Neural cell (in vitro differentiated cells): Measurements from ENCODE around the gene PTPRN2. TPM values are rescaled to one million over a fixed set of nuclear protein-coding genes. Genes with fewer than 3 reads are reported as not detected.

Experiments used
- H2AFZ ChIP-seq: fragments of 200-600, 300-800 bp; sonication (generic), shearing (Covaris generic); 2 replicates; pipeline ENCODE4 v1.6.0; 2014; ENCODE audit warnings: low read depth, mild to moderate bottlenecking, antibody characterized with exemption, low read length, moderate library complexity
- H3F3A ChIP-seq: fragments of 200-600 bp; shearing (Covaris generic); 2 replicates; pipeline ENCODE4 v1.6.1; 2016; ENCODE audit warnings: mild to moderate bottlenecking, moderate library complexity, mixed read lengths, antibody characterized with exemption, low read length; ENCODE audit not compliant: insufficient read depth, poor library complexity, severe bottlenecking
- H3K27ac ChIP-seq: fragments of 200-600, 300-800 bp; sonication (generic), shearing (Covaris generic); 2 replicates; pipeline ENCODE4 v1.5.1; 2014; ENCODE audit warnings: mild to moderate bottlenecking, low read length, moderate library complexity
- H3K27me3 ChIP-seq: fragments of 300-800, 200-600 bp; sonication (generic), shearing (Covaris generic); 2 replicates; pipeline ENCODE4 v1.6.0; 2014; ENCODE audit warnings: mild to moderate bottlenecking, low read depth, low read length, moderate library complexity; ENCODE audit not compliant: insufficient read depth
- H3K36me3 ChIP-seq: fragments of 300-800, 200-600 bp; sonication (generic), shearing (Covaris generic); 2 replicates; pipeline ENCODE4 v1.5.1; 2014; ENCODE audit warnings: mild to moderate bottlenecking, antibody characterized with exemption, low read length, moderate library complexity; ENCODE audit not compliant: insufficient read depth
- H3K4me2 ChIP-seq: fragments of 300-800, 200-600 bp; sonication (generic), shearing (Covaris generic); 2 replicates; pipeline ENCODE4 v1.6.0; 2014; ENCODE audit warnings: mild to moderate bottlenecking, low read length
- H3K4me3 ChIP-seq: fragments of 300-800, 200-600 bp; sonication (generic), shearing (Covaris generic); 2 replicates; pipeline ENCODE4 v1.5.1; 2014; ENCODE audit warnings: mild to moderate bottlenecking, low read length, moderate library complexity
- H3K79me2 ChIP-seq: fragments of 200-600 bp; shearing (Covaris generic); replicated peaks from 2 replicates; pipeline ENCODE4 v1.6.0; 2014; ENCODE audit warnings: mild to moderate bottlenecking, low read length, moderate library complexity; ENCODE audit not compliant: insufficient read depth
- H3K9ac ChIP-seq: fragments of 300-800, 200-600 bp; sonication (generic), shearing (Covaris generic); 2 replicates; pipeline ENCODE4 v1.6.1; 2016; ENCODE audit warnings: mild to moderate bottlenecking, low read length, mixed read lengths
- H3K9me2 ChIP-seq: fragments of 200-600 bp; shearing (Covaris generic); 2 replicates; pipeline ENCODE4 v1.6.1; 2016; ENCODE audit warnings: mild to moderate bottlenecking, low read length, mixed read lengths; ENCODE audit not compliant: insufficient read depth
- H3K9me3 ChIP-seq: fragments of 200-600, 300-800 bp; sonication (generic), shearing (Covaris generic); 2 replicates; pipeline ENCODE4 v1.6.1; 2016; ENCODE audit warnings: mild to moderate bottlenecking, mixed run types, low read length, moderate library complexity, mixed read lengths
- H4K20me1 ChIP-seq: fragments of 200-600 bp; shearing (Covaris generic); 2 replicates; pipeline ENCODE4 v1.6.1; 2016; ENCODE audit warnings: mild to moderate bottlenecking, mixed run types; ENCODE audit not compliant: insufficient read depth
- EP300 ChIP-seq: fragments of 450-650 bp; conservative IDR thresholded peaks from 2 replicates; pipeline ENCODE4 v1.6.1; 2014; ENCODE audit warnings: antibody characterized with exemption, mild to moderate bottlenecking, moderate library complexity; ENCODE audit not compliant: poor library complexity, severe bottlenecking
- EZH2 ChIP-seq: fragments of 200-600, 300-800 bp; shearing (Covaris generic), sonication (generic); IDR thresholded peaks from 2 replicates; pipeline ENCODE4 v1.6.1; 2014; ENCODE audit warnings: antibody characterized with exemption, low read length, borderline replicate concordance, mild to moderate bottlenecking; ENCODE audit not compliant: insufficient read depth, poor library complexity, severe bottlenecking
- MXI1 ChIP-seq: fragments of 450-650 bp; conservative IDR thresholded peaks from 2 replicates; pipeline ENCODE4 v1.6.1; 2014; ENCODE audit warnings: antibody characterized with exemption, mild to moderate bottlenecking; ENCODE audit not compliant: poor library complexity, severe bottlenecking
- POLR2AphosphoS5 ChIP-seq: IDR thresholded peaks from 2 replicates; pipeline ENCODE4 v1.6.1; 2012
- RAD21 ChIP-seq: fragments of 450-650 bp; conservative IDR thresholded peaks from 2 replicates; pipeline ENCODE4 v1.6.1; 2014; ENCODE audit warnings: antibody characterized with exemption, mild to moderate bottlenecking, moderate library complexity
- SMC3 ChIP-seq: fragments of 450-650 bp; conservative IDR thresholded peaks from 2 replicates; pipeline ENCODE4 v1.6.1; 2014; ENCODE audit warnings: antibody characterized with exemption, mild to moderate bottlenecking, moderate library complexity; ENCODE audit not compliant: poor library complexity
- TAF1 ChIP-seq: IDR thresholded peaks from 2 replicates; pipeline ENCODE4 v1.6.1; 2012; ENCODE audit warnings: low read depth
- polyA plus RNA-seq: library from polyadenylated mRNA; depleted of rRNA; stranded (reverse); fragments of >200 nt; gene quantifications from 2 replicates; pipeline ENCODE4 v1.2.3, GENCODE V29; 2014
- TF ChIP-seq, protein P1 (sequence below): IDR thresholded peaks from 2 replicates; pipeline ENCODE4 v1.6.1; 2012; ENCODE audit warnings: borderline replicate concordance
- TF ChIP-seq, protein P2 (sequence below): fragments of 450-650 bp; IDR thresholded peaks from 2 replicates; pipeline ENCODE4 v1.5.1; 2014; ENCODE audit warnings: antibody characterized with exemption, mild to moderate bottlenecking, moderate library complexity; ENCODE audit not compliant: poor library complexity, severe bottlenecking

Gene PTPRN2
- polyA plus RNA-seq, 1 donor from 2014 or later = 31.0 TPM

DNA sequence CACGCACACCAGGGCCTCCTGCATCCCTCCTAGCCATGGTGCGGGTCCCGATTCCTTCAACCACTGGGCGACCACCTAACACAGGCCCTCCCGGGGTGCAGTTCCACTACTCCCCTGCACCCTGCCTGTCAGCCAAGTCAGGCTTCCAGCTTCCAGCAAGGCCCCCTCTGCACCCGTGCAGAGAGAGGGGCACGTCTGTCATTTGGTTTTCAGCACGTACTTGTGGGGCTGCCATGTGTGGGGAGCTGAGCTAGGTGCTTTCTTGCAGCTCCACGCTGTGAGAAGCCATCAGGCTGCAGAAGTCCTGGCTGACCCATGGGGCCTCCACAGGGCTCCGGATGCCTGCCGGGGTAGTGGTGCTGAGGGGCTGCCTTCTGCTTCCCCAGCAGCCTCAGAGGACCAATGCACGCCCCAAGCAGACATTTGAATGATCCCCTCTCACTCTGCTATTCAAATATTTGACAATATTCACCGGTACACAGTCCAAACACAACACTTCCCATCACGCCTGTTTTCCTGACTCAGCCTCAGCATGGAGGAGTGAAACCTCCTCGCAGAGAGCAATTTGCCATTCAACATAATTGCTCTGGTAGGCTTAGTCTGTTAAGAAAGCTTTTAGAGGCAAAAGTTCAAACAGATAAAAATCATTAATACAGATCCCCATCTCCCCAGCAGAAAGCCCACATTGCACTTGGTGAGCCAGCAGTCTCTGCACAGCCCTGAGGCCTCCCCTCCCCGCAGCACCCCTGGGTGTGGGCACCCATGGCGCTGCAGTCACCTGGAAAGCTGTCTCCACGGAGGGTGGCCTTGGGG is 449.9 kb downstream of the PTPRN2 start:
- H2AFZ ChIP-seq = no peak overlapping the region
- H3K9ac ChIP-seq = no peak overlapping the region
- no peaks in the 10 kb centered on the region for H4K20me1 ChIP-seq
- no peaks in the 10 kb centered on the region for H3K27me3 ChIP-seq
- H3K4me3 ChIP-seq = peak overlapping the region; percentile 44
- no peaks in the 10 kb centered on the region for H3K9me3 ChIP-seq
- peaks cover 6% of the 10 kb centered on the region for H3K36me3 ChIP-seq
- H3K4me2 ChIP-seq = peak overlapping the region; percentile 25
- no peaks in the 10 kb centered on the region for H3K79me2 ChIP-seq
- no peaks in the 10 kb centered on the region for H3K9me2 ChIP-seq
- H3F3A ChIP-seq = no peaks in the 10 kb centered on the region
- TF ChIP-seq RAD21 = peak; percentile 29
- TF ChIP-seq SMC3 = peak; percentile 48
- TF ChIP-seq EP300 = peak; percentile 81
- TF ChIP-seq, protein P1, sequence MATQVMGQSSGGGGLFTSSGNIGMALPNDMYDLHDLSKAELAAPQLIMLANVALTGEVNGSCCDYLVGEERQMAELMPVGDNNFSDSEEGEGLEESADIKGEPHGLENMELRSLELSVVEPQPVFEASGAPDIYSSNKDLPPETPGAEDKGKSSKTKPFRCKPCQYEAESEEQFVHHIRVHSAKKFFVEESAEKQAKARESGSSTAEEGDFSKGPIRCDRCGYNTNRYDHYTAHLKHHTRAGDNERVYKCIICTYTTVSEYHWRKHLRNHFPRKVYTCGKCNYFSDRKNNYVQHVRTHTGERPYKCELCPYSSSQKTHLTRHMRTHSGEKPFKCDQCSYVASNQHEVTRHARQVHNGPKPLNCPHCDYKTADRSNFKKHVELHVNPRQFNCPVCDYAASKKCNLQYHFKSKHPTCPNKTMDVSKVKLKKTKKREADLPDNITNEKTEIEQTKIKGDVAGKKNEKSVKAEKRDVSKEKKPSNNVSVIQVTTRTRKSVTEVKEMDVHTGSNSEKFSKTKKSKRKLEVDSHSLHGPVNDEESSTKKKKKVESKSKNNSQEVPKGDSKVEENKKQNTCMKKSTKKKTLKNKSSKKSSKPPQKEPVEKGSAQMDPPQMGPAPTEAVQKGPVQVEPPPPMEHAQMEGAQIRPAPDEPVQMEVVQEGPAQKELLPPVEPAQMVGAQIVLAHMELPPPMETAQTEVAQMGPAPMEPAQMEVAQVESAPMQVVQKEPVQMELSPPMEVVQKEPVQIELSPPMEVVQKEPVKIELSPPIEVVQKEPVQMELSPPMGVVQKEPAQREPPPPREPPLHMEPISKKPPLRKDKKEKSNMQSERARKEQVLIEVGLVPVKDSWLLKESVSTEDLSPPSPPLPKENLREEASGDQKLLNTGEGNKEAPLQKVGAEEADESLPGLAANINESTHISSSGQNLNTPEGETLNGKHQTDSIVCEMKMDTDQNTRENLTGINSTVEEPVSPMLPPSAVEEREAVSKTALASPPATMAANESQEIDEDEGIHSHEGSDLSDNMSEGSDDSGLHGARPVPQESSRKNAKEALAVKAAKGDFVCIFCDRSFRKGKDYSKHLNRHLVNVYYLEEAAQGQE = no peak
- peak; percentile 97 for TF ChIP-seq POLR2AphosphoS5
- H3K27ac ChIP-seq = no peak overlapping the region

DNA sequence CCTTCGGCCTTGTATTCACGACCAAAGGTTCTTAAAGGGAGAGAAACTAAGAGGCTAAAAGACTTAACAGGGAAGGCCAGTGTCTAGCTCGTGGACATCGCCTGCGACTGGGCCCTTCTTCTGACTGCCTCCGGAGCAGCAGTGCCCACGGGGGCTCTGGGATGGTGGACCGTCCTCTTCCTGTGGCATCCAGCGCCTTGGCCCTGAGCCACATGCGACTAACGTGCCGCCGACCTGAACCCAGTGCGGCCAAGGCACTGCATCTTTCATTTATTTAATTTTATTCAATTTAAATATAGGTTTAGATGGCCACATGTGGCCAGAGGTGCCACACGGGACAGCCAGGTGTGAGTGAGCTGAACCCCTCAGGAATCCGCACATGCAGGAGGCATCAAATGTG is 451.7 kb downstream of the PTPRN2 start:
- H3K9ac ChIP-seq = no peak overlapping the region
- no peak overlapping the region for H3K27ac ChIP-seq
- no peak overlapping the region for H3K4me2 ChIP-seq

More for the DNA sequence above, 451.7 kb downstream of the PTPRN2 start:
- Histone ChIP-seq H3K79me2 (no peaks in the 10 kb centered on the region), H4K20me1 (no peaks in the 10 kb centered on the region), H3K9me3 (no peaks in the 10 kb centered on the region), H3K4me3 (no peak overlapping the region), H2AFZ (no peak overlapping the region), H3K27me3 (no peaks in the 10 kb centered on the region), H3K36me3 (peaks cover 8% of the 10 kb centered on the region), H3K9me2 (no peaks in the 10 kb centered on the region), H3F3A (no peaks in the 10 kb centered on the region)
- TF ChIP-seq TAF1 (no peak), POLR2AphosphoS5 (no peak), SMC3 (no peak), EZH2 (no peak), RAD21 (no peak), EP300 (no peak), MXI1 (no peak)
- TF ChIP-seq, protein P1 = no peak
- TF ChIP-seq, protein P2, sequence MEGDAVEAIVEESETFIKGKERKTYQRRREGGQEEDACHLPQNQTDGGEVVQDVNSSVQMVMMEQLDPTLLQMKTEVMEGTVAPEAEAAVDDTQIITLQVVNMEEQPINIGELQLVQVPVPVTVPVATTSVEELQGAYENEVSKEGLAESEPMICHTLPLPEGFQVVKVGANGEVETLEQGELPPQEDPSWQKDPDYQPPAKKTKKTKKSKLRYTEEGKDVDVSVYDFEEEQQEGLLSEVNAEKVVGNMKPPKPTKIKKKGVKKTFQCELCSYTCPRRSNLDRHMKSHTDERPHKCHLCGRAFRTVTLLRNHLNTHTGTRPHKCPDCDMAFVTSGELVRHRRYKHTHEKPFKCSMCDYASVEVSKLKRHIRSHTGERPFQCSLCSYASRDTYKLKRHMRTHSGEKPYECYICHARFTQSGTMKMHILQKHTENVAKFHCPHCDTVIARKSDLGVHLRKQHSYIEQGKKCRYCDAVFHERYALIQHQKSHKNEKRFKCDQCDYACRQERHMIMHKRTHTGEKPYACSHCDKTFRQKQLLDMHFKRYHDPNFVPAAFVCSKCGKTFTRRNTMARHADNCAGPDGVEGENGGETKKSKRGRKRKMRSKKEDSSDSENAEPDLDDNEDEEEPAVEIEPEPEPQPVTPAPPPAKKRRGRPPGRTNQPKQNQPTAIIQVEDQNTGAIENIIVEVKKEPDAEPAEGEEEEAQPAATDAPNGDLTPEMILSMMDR = no peak
